H54 (cell line): ENCODE results near the gene SLC66A2.

Experiments
- DNase-seq: peaks from one replicate; pipeline ENCODE4 v3.0.0; 2011; ENCODE audit warnings: low spot score, mixed read lengths; ENCODE audit not compliant: insufficient read length
- FAIRE-seq: peaks from 3 replicates; lab custom pipeline; 2011; peaks lifted over from hg19 to GRCh38; lab: Jason Lieb, UNC
- POLR2A ChIP-seq: IDR thresholded peaks from 2 replicates; pipeline ENCODE4 v1.6.1; 2011; ENCODE audit warnings: low read depth, mild to moderate bottlenecking, low read length

The SLC66A2 gene

GRCh38 chr18:79941473-79942119, 9.9 kb downstream of the SLC66A2 start:
- TF ChIP-seq POLR2A: no peak
- no peak for FAIRE-seq

GRCh38 chr18:79940814-79941472, 10.5 kb downstream of the SLC66A2 start:
- no peak for TF ChIP-seq POLR2A
- FAIRE-seq (no peak), DNase-seq (no peak)

More at GRCh38 chr18:79941473-79942119, 9.9 kb downstream of the SLC66A2 start:
- no peak for DNase-seq

- no peak for DNase-seq
- no peak for TF ChIP-seq POLR2A
- FAIRE-seq: no peak
These were observed 11.2 kb downstream of the SLC66A2 start for GRCh38 chr18:79940126-79940813.

- no peak for TF ChIP-seq POLR2A
- DNase-seq: no peak
- no peak for FAIRE-seq
These were observed 12.4 kb downstream of the SLC66A2 start for GRCh38 chr18:79939096-79939495.

GRCh38 chr18:79938196-79938595, 13.3 kb downstream of the SLC66A2 start:
- TF ChIP-seq POLR2A: no peak
- no peak for FAIRE-seq

GRCh38 chr18:79937103-79937860, 14.2 kb downstream of the SLC66A2 start:
- TF ChIP-seq POLR2A: no peak
- no peak for FAIRE-seq

More at GRCh38 chr18:79938196-79938595, 13.3 kb downstream of the SLC66A2 start:
- DNase-seq: no peak

GRCh38 chr18:79936641-79937040, 14.8 kb downstream of the SLC66A2 start:
- no peak for TF ChIP-seq POLR2A
- DNase-seq (no peak), FAIRE-seq (no peak)

More at GRCh38 chr18:79937103-79937860, 14.2 kb downstream of the SLC66A2 start:
- no peak for DNase-seq

GRCh38 chr18:79935925-79936324, 15.5 kb downstream of the SLC66A2 start:
- FAIRE-seq (no peak), DNase-seq (no peak)
- TF ChIP-seq POLR2A: no peak

GRCh38 chr18:79935499-79935898, 16.0 kb downstream of the SLC66A2 start:
- FAIRE-seq: no peak
- DNase-seq: no peak
- TF ChIP-seq POLR2A: no peak

GRCh38 chr18:79935098-79935480, 16.4 kb downstream of the SLC66A2 start:
- FAIRE-seq: no peak
- DNase-seq: no peak
- TF ChIP-seq POLR2A: no peak

GRCh38 chr18:79934311-79935097, 16.9 kb downstream of the SLC66A2 start:
- no peak for FAIRE-seq
- TF ChIP-seq POLR2A: no peak
- no peak for DNase-seq

- DNase-seq: no peak
- FAIRE-seq: no peak
- TF ChIP-seq POLR2A: no peak
These were observed 17.7 kb downstream of the SLC66A2 start for GRCh38 chr18:79933765-79934164.

GRCh38 chr18:79932907-79933306, 18.5 kb downstream of the SLC66A2 start:
- DNase-seq (no peak), FAIRE-seq (no peak)
- no peak for TF ChIP-seq POLR2A
